A549 (cell line): ENCODE measurements around the gene TMEM253. TPM values are rescaled to one million over a fixed set of nuclear protein-coding genes. Genes with fewer than 3 reads are reported as not detected.

Experiments used
- ATAC-seq, 2 experiments: fragments of 200-7000 bp in 1 of 2; fragments of >200 bp in 1 of 2; cut with Nextera tagmentation in 1 of 2; cut with Tn5 transposase in 1 of 2; 3 replicates each; pipeline versions ENCODE4 v1.8.0 to v1.9.1; 2018 to 2020; ENCODE audit warnings: mild to moderate bottlenecking in 1 of 2, moderate library complexity in 1 of 2
- CTCF ChIA-PET: fragments of 300-600 bp; sonication (Branson Sonifier 250); formaldehyde crosslinking; extraction: SDS; loops from one replicate; lab custom pipeline; 2021; ENCODE audit warnings: antibody characterized with exemption, inconsistent platforms; lab: Yijun Ruan, JAX
- POLR2A ChIA-PET: fragments of 350-600 bp; formaldehyde crosslinking; extraction: SDS; loops from one replicate; lab custom pipeline; 2021; ENCODE audit warnings: antibody characterized with exemption, inconsistent platforms; lab: Yijun Ruan, JAX
- DNase-seq, 2 experiments: peaks; one replicate each; pipeline versions ENCODE4 v3.0.0 to v3.0.0-alpha.2; 2011 to 2016; ENCODE audit warnings: low read depth in 1 of 2, low spot score in 1 of 2
- FAIRE-seq: peaks from 2 replicates; lab custom pipeline; 2011; peaks lifted over from hg19 to GRCh38; lab: Jason Lieb, UNC
- H3K27ac ChIP-seq, 2 experiments: fragments of >200 bp; sonication (Bioruptor Twin); formaldehyde crosslinking; 3 replicates each; pipeline ENCODE4 v1.5.1; 2016 to 2017
- H3K4me1 ChIP-seq: fragments of >200 bp; sonication (Bioruptor Twin); formaldehyde crosslinking; 3 replicates; pipeline ENCODE4 v1.6.1; 2016
- H3K4me2 ChIP-seq: fragments of >200 bp; sonication (Bioruptor Twin); formaldehyde crosslinking; 3 replicates; pipeline ENCODE4 v1.6.1; 2016
- H3K4me3 ChIP-seq: fragments of >200 bp; sonication (Bioruptor Twin); formaldehyde crosslinking; 3 replicates; pipeline ENCODE4 v1.5.1; 2016
- H3K9me3 ChIP-seq: fragments of >200 bp; sonication (Bioruptor Twin); formaldehyde crosslinking; 3 replicates; pipeline ENCODE4 v1.6.1; 2016
- CBX8 ChIP-seq: fragments of 200-600 bp; sonication (generic); IDR thresholded peaks from 2 replicates; pipeline ENCODE4 v1.6.1; 2016
- CEBPB ChIP-seq, 2 experiments: fragments of >200 bp in 1 of 2; sonication (Bioruptor Twin) in 1 of 2; formaldehyde crosslinking in 1 of 2; IDR thresholded peaks; 2 replicates each; pipeline ENCODE4 v1.6.1; 2012 to 2016
- ESRRA ChIP-seq: fragments of 150-350 bp; IDR thresholded peaks from 2 replicates; pipeline ENCODE4 v1.6.1; 2014; ENCODE audit warnings: mild to moderate bottlenecking, low read length, borderline replicate concordance
- FOSL2 ChIP-seq, 2 experiments: fragments of 450-650 bp in 1 of 2; fragments of >200 bp in 1 of 2; sonication (Bioruptor Twin) in 1 of 2; formaldehyde crosslinking; IDR thresholded peaks; 2 replicates each; pipeline versions ENCODE4 v1.5.0 to v1.6.1; 2016 to 2020; ENCODE audit warnings: mild to moderate bottlenecking in 1 of 2, moderate library complexity in 1 of 2
- HDAC2 ChIP-seq: fragments of 200-600 bp; sonication (generic); IDR thresholded peaks from 2 replicates; pipeline ENCODE4 v1.6.1; 2016
- JUNB ChIP-seq: fragments of >200 bp; sonication (Bioruptor Twin); formaldehyde crosslinking; IDR thresholded peaks from 2 replicates; pipeline ENCODE4 v1.6.1; 2016
- KDM1A ChIP-seq: fragments of 200-600 bp; sonication (generic); IDR thresholded peaks from 2 replicates; pipeline ENCODE4 v1.6.1; 2016; ENCODE audit warnings: low read depth, mild to moderate bottlenecking
- KDM5A ChIP-seq: fragments of 200-600 bp; sonication (generic); IDR thresholded peaks from 2 replicates; pipeline ENCODE4 v1.6.1; 2016; ENCODE audit warnings: antibody characterized with exemption, mild to moderate bottlenecking
- MAZ ChIP-seq: fragments of 150-350 bp; IDR thresholded peaks from 2 replicates; pipeline ENCODE4 v1.6.1; 2014; ENCODE audit warnings: antibody characterized with exemption, low read depth, low read length, borderline replicate concordance
- NPAS2 ChIP-seq: fragments of 250-450 bp; sonication (Bioruptor Pico); IDR thresholded peaks from 2 replicates; pipeline ENCODE4 v1.8.0; 2022; ENCODE audit warnings: mild to moderate bottlenecking, moderate library complexity, borderline replicate concordance
- PBX3 ChIP-seq: IDR thresholded peaks from 2 replicates; pipeline ENCODE4 v1.6.1; 2012
- PHF8 ChIP-seq: fragments of 200-600 bp; sonication (generic); IDR thresholded peaks from 2 replicates; pipeline ENCODE4 v1.6.1; 2016; ENCODE audit warnings: low read depth, mild to moderate bottlenecking, antibody characterized with exemption, moderate library complexity, borderline replicate concordance
- POLR2A ChIP-seq: IDR thresholded peaks from 2 replicates; pipeline ENCODE4 v1.6.1; 2012; ENCODE audit warnings: mild to moderate bottlenecking, low read length
- POLR2AphosphoS2 ChIP-seq: conservative IDR thresholded peaks from 2 replicates; pipeline ENCODE4 v1.6.1; 2012; ENCODE audit warnings: low read length, improper control_type of control experiment, inconsistent platforms
- RAD21 ChIP-seq, 2 experiments: fragments of >200 bp in 1 of 2; sonication (Bioruptor Twin) in 1 of 2; formaldehyde crosslinking in 1 of 2; IDR thresholded peaks in 1 of 2; conservative IDR thresholded peaks in 1 of 2; 2 replicates in 1 of 2; 3 replicates in 1 of 2; pipeline ENCODE4 v1.6.1; 2012 to 2018; ENCODE audit warnings: inconsistent platforms in 1 of 2
- REST ChIP-seq: fragments of 200-600 bp; sonication (generic); IDR thresholded peaks from 2 replicates; pipeline ENCODE4 v1.6.1; 2016; ENCODE audit warnings: antibody characterized with exemption, mild to moderate bottlenecking, moderate library complexity
- RNF2 ChIP-seq: fragments of 200-600 bp; sonication (generic); IDR thresholded peaks from 2 replicates; pipeline ENCODE4 v1.6.1; 2016; ENCODE audit warnings: low read depth, mild to moderate bottlenecking, antibody characterized with exemption, moderate library complexity, borderline replicate concordance
- USF2 ChIP-seq: fragments of 450-650 bp; IDR thresholded peaks from 2 replicates; pipeline ENCODE4 v1.6.1; 2014; ENCODE audit warnings: antibody characterized with exemption
- ZSCAN20 ChIP-seq: fragments of 250-450 bp; sonication (Bioruptor Pico); IDR thresholded peaks from 2 replicates; pipeline ENCODE4 v1.8.0; 2022; ENCODE audit warnings: mild to moderate bottlenecking, moderate library complexity
- WGBS: methylation state at CpG from one replicate; pipeline ENCODE4 v1.1.6; 2017; ENCODE audit errors: missing lambda C conversion rate; 5-methylcytosine and 5-hydroxymethylcytosine counted together
- polyA plus RNA-seq, 4 experiments: library from polyadenylated mRNA; depleted of rRNA in 3 of 4; stranded (reverse); fragments of >200 nt; fragmentation: RNase III in 1 of 4; extraction: RNeasy Plus Mini Kit Qiagen cat#74134 plus additional on column Dnase treatment in 1 of 4; gene quantifications; 2 replicates in 3 of 4; 3 replicates in 1 of 4; pipeline ENCODE4 v1.2.3, GENCODE V29; 2011 to 2017
- TF ChIP-seq, protein P1 (sequence below): fragments of 250-450 bp; sonication (Bioruptor Pico); IDR thresholded peaks from 2 replicates; pipeline ENCODE4 v1.5.0; 2021; ENCODE audit warnings: mild to moderate bottlenecking, moderate library complexity, borderline replicate concordance

Gene TMEM253
- polyA plus RNA-seq, 2 of the 4 experiments (the other 2 are of a cell fraction) = 0.54 to 0.81 TPM

GRCh38 chr14:21084396-21084795 lies 16.5 kb upstream of the TMEM253 start:
- POLR2A ChIA-PET = no interaction called here

More at GRCh38 chr14:21084396-21084795, 16.5 kb upstream of the TMEM253 start:
- H3K9me3 ChIP-seq = no peaks in the 10 kb centered on the region
- TF ChIP-seq FOSL2 (IDR thresholded peaks at IDR 0.05) = no peak
- no peak for TF ChIP-seq FOSL2 (CRISPR knock-in tag; IDR thresholded peaks at IDR 0.05)
- TF ChIP-seq KDM5A = no peak
- no peak for TF ChIP-seq POLR2A
- TF ChIP-seq JUNB = no peak
- TF ChIP-seq POLR2AphosphoS2 = no peak
- TF ChIP-seq CBX8 = no peak
- TF ChIP-seq HDAC2 = no peak
- TF ChIP-seq PBX3 = no peak
- TF ChIP-seq, protein P1, sequence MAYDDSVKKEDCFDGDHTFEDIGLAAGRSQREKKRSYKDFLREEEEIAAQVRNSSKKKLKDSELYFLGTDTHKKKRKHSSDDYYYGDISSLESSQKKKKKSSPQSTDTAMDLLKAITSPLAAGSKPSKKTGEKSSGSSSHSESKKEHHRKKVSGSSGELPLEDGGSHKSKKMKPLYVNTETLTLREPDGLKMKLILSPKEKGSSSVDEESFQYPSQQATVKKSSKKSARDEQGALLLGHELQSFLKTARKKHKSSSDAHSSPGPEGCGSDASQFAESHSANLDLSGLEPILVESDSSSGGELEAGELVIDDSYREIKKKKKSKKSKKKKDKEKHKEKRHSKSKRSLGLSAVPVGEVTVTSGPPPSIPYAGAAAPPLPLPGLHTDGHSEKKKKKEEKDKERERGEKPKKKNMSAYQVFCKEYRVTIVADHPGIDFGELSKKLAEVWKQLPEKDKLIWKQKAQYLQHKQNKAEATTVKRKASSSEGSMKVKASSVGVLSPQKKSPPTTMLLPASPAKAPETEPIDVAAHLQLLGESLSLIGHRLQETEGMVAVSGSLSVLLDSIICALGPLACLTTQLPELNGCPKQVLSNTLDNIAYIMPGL (CRISPR knock-in tag) = no peak
- no peak for TF ChIP-seq NPAS2 (CRISPR knock-in tag)
- no peak for TF ChIP-seq RNF2
- TF ChIP-seq KDM1A = no peak
- TF ChIP-seq ZSCAN20 (CRISPR knock-in tag) = no peak
- TF ChIP-seq REST = no peak
- no peak for TF ChIP-seq CEBPB (IDR thresholded peaks at IDR 0.05)
- TF ChIP-seq MAZ = no peak
- TF ChIP-seq PHF8 = no peak
- TF ChIP-seq ESRRA = no peak
- TF ChIP-seq RAD21 (conservative IDR thresholded peaks at IDR 0.05 in 1 of 2, IDR thresholded peaks at IDR 0.05 in 1 of 2) = no peak
- TF ChIP-seq USF2 = no peak
- TF ChIP-seq, all 56 proteins: peak for 0
- H3K4me2 ChIP-seq = no peak overlapping the region
- H3K4me3 ChIP-seq = no peak overlapping the region
- ATAC-seq = no peak
- WGBS = 78% methylated on average over 2 of the region's 2 CpGs
- DNase-seq = no peak
- CTCF ChIA-PET = interaction anchor here (1.2 to 15.5 kb wide), 8 partner anchors 8 to 72 kb away, joined by 3 to 369 read pairs (median 22); partner anchors contain the start of genes ARHGEF40, TMEM253 and ZNF219
- FAIRE-seq = no peak
- H3K4me1 ChIP-seq = peaks cover 17% of the 10 kb centered on the region; the same call in 1 of the 3 replicates
- H3K27ac ChIP-seq = no peak overlapping the region
